NCI-H1105 treated with DMSO at 0.1 percent for 48 hours (cell line): ENCODE measurements around the gene PHF2.

Experiments
- DNase-seq: peaks from one replicate; lab custom pipeline; 2025; lab: John Stamatoyannopoulos, UW

PHF2 gene

GRCh38 chr9:93701494-93702218 is 125.3 kb downstream of the PHF2 start:
- no peak for DNase-seq

- DNase-seq = no peak
These were observed 125.9 kb downstream of the PHF2 start for GRCh38 chr9:93702261-93702660.

- DNase-seq = no peak
These were observed 132.1 kb downstream of the PHF2 start for GRCh38 chr9:93708289-93708986.

GRCh38 chr9:93708987-93709302 is 132.6 kb downstream of the PHF2 start:
- no peak for DNase-seq

GRCh38 chr9:93709600-93710369 is 133.4 kb downstream of the PHF2 start:
- DNase-seq = no peak

GRCh38 chr9:93710370-93710723 is 134.0 kb downstream of the PHF2 start:
- DNase-seq = no peak

GRCh38 chr9:93711002-93711401 is 134.6 kb downstream of the PHF2 start:
- no peak for DNase-seq

- no peak for DNase-seq
These were observed 136.5 kb downstream of the PHF2 start for GRCh38 chr9:93712896-93713295.

- no peak for DNase-seq
These were observed 137.3 kb downstream of the PHF2 start for GRCh38 chr9:93713716-93714115.

GRCh38 chr9:93721417-93721965 is 145.1 kb downstream of the PHF2 start:
- no peak for DNase-seq

GRCh38 chr9:93724852-93725251 is 148.5 kb downstream of the PHF2 start:
- no peak for DNase-seq

GRCh38 chr9:93725382-93725781 is 149.0 kb downstream of the PHF2 start:
- no peak for DNase-seq

GRCh38 chr9:93726147-93726546 is 149.8 kb downstream of the PHF2 start:
- no peak for DNase-seq
